HEK293 (cell line): ENCODE measurements around the gene GNAI2.

ENCODE experiments used
- REPIN1 ChIP-seq: fragments of 450-650 bp; formaldehyde crosslinking; IDR thresholded peaks from 2 replicates; pipeline ENCODE4 v1.5.1; 2017; ENCODE audit warnings: missing biosample characterization, missing genetic modification characterization, low read depth
- ZBTB10 ChIP-seq: fragments of 450-650 bp; formaldehyde crosslinking; IDR thresholded peaks from 2 replicates; pipeline ENCODE4 v1.5.1; 2016; ENCODE audit warnings: missing biosample characterization, missing genetic modification characterization
- ZNF114 ChIP-seq: fragments of 450-650 bp; formaldehyde crosslinking; IDR thresholded peaks from 2 replicates; pipeline ENCODE4 v1.5.0; 2017; ENCODE audit warnings: missing biosample characterization, missing genetic modification characterization
- ZNF558 ChIP-seq: fragments of 450-650 bp; formaldehyde crosslinking; IDR thresholded peaks from 2 replicates; pipeline ENCODE4 v1.5.1; 2016; ENCODE audit warnings: missing biosample characterization, missing genetic modification characterization
- ZNF596 ChIP-seq: fragments of 450-650 bp; IDR thresholded peaks from 2 replicates; pipeline ENCODE4 v1.5.0; 2018; ENCODE audit warnings: missing biosample characterization, mild to moderate bottlenecking, missing genetic modification characterization, moderate library complexity
- ZNF629 ChIP-seq: fragments of 450-650 bp; formaldehyde crosslinking; IDR thresholded peaks from 2 replicates; pipeline ENCODE4 v1.5.1; 2017; ENCODE audit warnings: missing biosample characterization, missing genetic modification characterization
- ZNF707 ChIP-seq: fragments of 450-650 bp; formaldehyde crosslinking; IDR thresholded peaks from 2 replicates; pipeline ENCODE4 v1.5.1; 2016; ENCODE audit warnings: missing biosample characterization, missing genetic modification characterization
- ZNF776 ChIP-seq: fragments of 450-650 bp; formaldehyde crosslinking; IDR thresholded peaks from 2 replicates; pipeline ENCODE4 v1.5.0; 2017; ENCODE audit warnings: missing biosample characterization, missing genetic modification characterization, borderline replicate concordance
- ZXDB ChIP-seq: fragments of 450-650 bp; formaldehyde crosslinking; IDR thresholded peaks from 2 replicates; pipeline ENCODE4 v1.5.1; 2016; ENCODE audit warnings: missing biosample characterization, missing genetic modification characterization
- TF ChIP-seq, protein P1 (sequence below): fragments of 450-650 bp; formaldehyde crosslinking; IDR thresholded peaks from 2 replicates; pipeline ENCODE4 v1.5.1; 2016; ENCODE audit warnings: missing biosample characterization, missing genetic modification characterization
- TF ChIP-seq, protein P2 (sequence below): fragments of 450-650 bp; formaldehyde crosslinking; IDR thresholded peaks from 2 replicates; pipeline ENCODE4 v1.5.1; 2017; ENCODE audit warnings: missing biosample characterization, mild to moderate bottlenecking, missing genetic modification characterization, moderate library complexity
- TF ChIP-seq, protein P3 (sequence below): fragments of 450-650 bp; IDR thresholded peaks from 2 replicates; pipeline ENCODE4 v1.5.1; 2018; ENCODE audit warnings: missing biosample characterization, mild to moderate bottlenecking, missing genetic modification characterization

DNA sequence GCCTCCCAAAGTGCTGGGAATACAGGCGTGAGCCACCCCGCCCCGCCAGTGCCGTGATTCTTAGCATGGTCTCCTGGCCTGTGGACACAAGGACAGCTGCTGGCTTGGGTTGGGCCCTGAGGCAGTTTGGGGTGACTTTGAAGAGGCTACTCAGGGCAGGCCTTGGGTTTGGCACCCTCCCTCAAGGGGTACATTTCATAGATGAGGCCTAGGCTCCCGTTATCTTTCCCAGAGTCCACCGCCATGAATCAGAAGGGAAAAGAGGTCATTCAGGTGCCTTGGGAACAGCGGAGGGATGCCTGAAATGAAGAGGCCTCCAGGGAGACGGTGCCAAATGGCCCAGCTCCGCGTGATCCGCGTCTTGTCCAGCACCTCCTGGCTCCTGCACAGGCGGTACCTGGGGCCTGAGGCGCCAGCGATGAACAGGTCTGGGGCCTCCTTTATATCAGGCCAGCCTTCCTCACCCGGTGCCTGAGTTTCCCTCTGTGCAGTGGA is 9.3 kb downstream of the GNAI2 start:
- TF ChIP-seq, protein P1, sequence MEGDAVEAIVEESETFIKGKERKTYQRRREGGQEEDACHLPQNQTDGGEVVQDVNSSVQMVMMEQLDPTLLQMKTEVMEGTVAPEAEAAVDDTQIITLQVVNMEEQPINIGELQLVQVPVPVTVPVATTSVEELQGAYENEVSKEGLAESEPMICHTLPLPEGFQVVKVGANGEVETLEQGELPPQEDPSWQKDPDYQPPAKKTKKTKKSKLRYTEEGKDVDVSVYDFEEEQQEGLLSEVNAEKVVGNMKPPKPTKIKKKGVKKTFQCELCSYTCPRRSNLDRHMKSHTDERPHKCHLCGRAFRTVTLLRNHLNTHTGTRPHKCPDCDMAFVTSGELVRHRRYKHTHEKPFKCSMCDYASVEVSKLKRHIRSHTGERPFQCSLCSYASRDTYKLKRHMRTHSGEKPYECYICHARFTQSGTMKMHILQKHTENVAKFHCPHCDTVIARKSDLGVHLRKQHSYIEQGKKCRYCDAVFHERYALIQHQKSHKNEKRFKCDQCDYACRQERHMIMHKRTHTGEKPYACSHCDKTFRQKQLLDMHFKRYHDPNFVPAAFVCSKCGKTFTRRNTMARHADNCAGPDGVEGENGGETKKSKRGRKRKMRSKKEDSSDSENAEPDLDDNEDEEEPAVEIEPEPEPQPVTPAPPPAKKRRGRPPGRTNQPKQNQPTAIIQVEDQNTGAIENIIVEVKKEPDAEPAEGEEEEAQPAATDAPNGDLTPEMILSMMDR (tag by site-specific recombination): no peak
- TF ChIP-seq ZNF707: no peak
- TF ChIP-seq ZNF776 (tag by site-specific recombination): no peak
- no peak for TF ChIP-seq REPIN1 (tag by site-specific recombination)
- no peak for TF ChIP-seq ZXDB (tag by site-specific recombination)
- TF ChIP-seq, protein P2, sequence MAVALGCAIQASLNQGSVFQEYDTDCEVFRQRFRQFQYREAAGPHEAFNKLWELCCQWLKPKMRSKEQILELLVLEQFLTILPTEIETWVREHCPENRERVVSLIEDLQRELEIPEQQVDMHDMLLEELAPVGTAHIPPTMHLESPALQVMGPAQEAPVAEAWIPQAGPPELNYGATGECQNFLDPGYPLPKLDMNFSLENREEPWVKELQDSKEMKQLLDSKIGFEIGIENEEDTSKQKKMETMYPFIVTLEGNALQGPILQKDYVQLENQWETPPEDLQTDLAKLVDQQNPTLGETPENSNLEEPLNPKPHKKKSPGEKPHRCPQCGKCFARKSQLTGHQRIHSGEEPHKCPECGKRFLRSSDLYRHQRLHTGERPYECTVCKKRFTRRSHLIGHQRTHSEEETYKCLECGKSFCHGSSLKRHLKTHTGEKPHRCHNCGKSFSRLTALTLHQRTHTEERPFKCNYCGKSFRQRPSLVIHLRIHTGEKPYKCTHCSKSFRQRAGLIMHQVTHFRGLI (tag by site-specific recombination): no peak
- no peak for TF ChIP-seq ZNF114 (tag by site-specific recombination)
- no peak for TF ChIP-seq ZNF558 (tag by site-specific recombination)
- TF ChIP-seq ZNF596 (tag by site-specific recombination): no peak
- TF ChIP-seq, protein P3, sequence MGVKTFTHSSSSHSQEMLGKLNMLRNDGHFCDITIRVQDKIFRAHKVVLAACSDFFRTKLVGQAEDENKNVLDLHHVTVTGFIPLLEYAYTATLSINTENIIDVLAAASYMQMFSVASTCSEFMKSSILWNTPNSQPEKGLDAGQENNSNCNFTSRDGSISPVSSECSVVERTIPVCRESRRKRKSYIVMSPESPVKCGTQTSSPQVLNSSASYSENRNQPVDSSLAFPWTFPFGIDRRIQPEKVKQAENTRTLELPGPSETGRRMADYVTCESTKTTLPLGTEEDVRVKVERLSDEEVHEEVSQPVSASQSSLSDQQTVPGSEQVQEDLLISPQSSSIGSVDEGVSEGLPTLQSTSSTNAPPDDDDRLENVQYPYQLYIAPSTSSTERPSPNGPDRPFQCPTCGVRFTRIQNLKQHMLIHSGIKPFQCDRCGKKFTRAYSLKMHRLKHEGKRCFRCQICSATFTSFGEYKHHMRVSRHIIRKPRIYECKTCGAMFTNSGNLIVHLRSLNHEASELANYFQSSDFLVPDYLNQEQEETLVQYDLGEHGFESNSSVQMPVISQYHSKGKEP (tag by site-specific recombination): no peak
- no peak for TF ChIP-seq ZNF629 (tag by site-specific recombination)
- no peak for TF ChIP-seq ZBTB10 (tag by site-specific recombination)
